IMR-90 (cell line): Measurements from ENCODE around the gene AVPR2. TPM values are rescaled to one million over a fixed set of nuclear protein-coding genes. Genes with fewer than 3 reads are reported as not detected.

Experiments
- ATAC-seq: fragments of 200-7000 bp; cut with Tn5 transposase; 2 replicates; pipeline ENCODE4 v1.9.1; 2020; ENCODE audit warnings: low read depth, mild to moderate bottlenecking, moderate library complexity
- BruUV-seq: library from RNA; stranded (reverse); fragments of 400-500 nt; replicated peaks from 2 replicates; lab custom pipeline; 2021; lab: Mats Ljungman, UMichigan
- CTCF ChIA-PET: fragments of 300-600 bp; formaldehyde crosslinking; extraction: SDS; loops from one replicate; lab custom pipeline; 2021; ENCODE audit warnings: antibody characterized with exemption; lab: Yijun Ruan, JAX
- POLR2A ChIA-PET: fragments of 300-600 bp; sonication (Branson Sonifier 250); formaldehyde crosslinking; loops from one replicate; lab custom pipeline; 2022; ENCODE audit warnings: antibody characterized with exemption; ENCODE audit not compliant: unreplicated experiment; lab: Charles Lee
- DNase-seq: peaks from one replicate; pipeline ENCODE4 v3.0.0; 2013
- H2AFZ ChIP-seq: replicated peaks from 2 replicates; pipeline ENCODE3; 2013; ENCODE audit warnings: low read length, mild to moderate bottlenecking; ENCODE audit not compliant: poor library complexity
- H2AK5ac ChIP-seq: 2 replicates; pipeline ENCODE4 v1.6.1; 2013; ENCODE audit warnings: low read depth, low read length, inconsistent platforms
- H2AK9ac ChIP-seq: replicated peaks from 2 replicates; pipeline ENCODE3; 2013; ENCODE audit warnings: mild to moderate bottlenecking, low read depth, low read length, moderate library complexity; ENCODE audit not compliant: poor library complexity
- H2BK120ac ChIP-seq: 2 replicates; pipeline ENCODE4 v1.6.1; 2013; ENCODE audit warnings: low read depth, low read length, inconsistent platforms
- H2BK15ac ChIP-seq: 3 replicates; pipeline ENCODE4 v1.6.1; 2013; ENCODE audit warnings: low read depth, low read length, inconsistent platforms
- H2BK20ac ChIP-seq: 2 replicates; pipeline ENCODE4 v1.6.1; 2013; ENCODE audit warnings: low read depth, mild to moderate bottlenecking, inconsistent platforms, low read length, moderate library complexity
- H2BK5ac ChIP-seq: 2 replicates; pipeline ENCODE4 v1.6.1; 2013; ENCODE audit warnings: mild to moderate bottlenecking, low read depth, low read length, inconsistent platforms; ENCODE audit not compliant: poor library complexity, severe bottlenecking
- H3K14ac ChIP-seq: replicated peaks from 2 replicates; pipeline ENCODE4 v1.6.1; 2013; ENCODE audit warnings: low read depth, low read length, inconsistent platforms
- H3K18ac ChIP-seq: 2 replicates; pipeline ENCODE4 v1.6.1; 2013; ENCODE audit warnings: low read depth, low read length, control low read depth
- H3K23ac ChIP-seq: 2 replicates; pipeline ENCODE4 v1.6.1; 2013; ENCODE audit warnings: low read depth, low read length, inconsistent platforms
- H3K27ac ChIP-seq: 2 replicates; pipeline ENCODE4 v1.5.1; 2013; ENCODE audit warnings: mild to moderate bottlenecking, control low read depth, low read length; ENCODE audit not compliant: insufficient read depth
- H3K27me3 ChIP-seq: 2 replicates; pipeline ENCODE4 v1.6.1; 2013; ENCODE audit warnings: low read length; ENCODE audit not compliant: control insufficient read depth, insufficient read depth
- H3K36me3 ChIP-seq: 2 replicates; pipeline ENCODE4 v1.6.1; 2013; ENCODE audit warnings: low read length, mixed read lengths; ENCODE audit not compliant: control insufficient read depth, insufficient read depth
- H3K4ac ChIP-seq: 2 replicates; pipeline ENCODE4 v1.6.1; 2013; ENCODE audit warnings: low read depth, low read length, inconsistent platforms
- H3K4me1 ChIP-seq: 2 replicates; pipeline ENCODE4 v1.6.1; 2013; ENCODE audit warnings: low read length, mixed read lengths; ENCODE audit not compliant: control insufficient read depth, insufficient read depth
- H3K4me2 ChIP-seq: 2 replicates; pipeline ENCODE4 v1.6.1; 2013; ENCODE audit warnings: low read depth, mild to moderate bottlenecking, control low read depth, low read length, moderate library complexity
- H3K4me3 ChIP-seq: 2 replicates; pipeline ENCODE4 v1.5.1; 2013; ENCODE audit warnings: low read depth, mild to moderate bottlenecking, control low read depth, low read length, moderate library complexity; ENCODE audit not compliant: insufficient read depth
- H3K56ac ChIP-seq: 2 replicates; pipeline ENCODE4 v1.6.1; 2013; ENCODE audit warnings: low read length, inconsistent platforms; ENCODE audit not compliant: insufficient read depth; ENCODE audit errors: extremely low read depth
- H3K79me1 ChIP-seq, 2 experiments: 2 replicates each; pipeline ENCODE4 v1.6.1; 2013; ENCODE audit warnings: low read length in 2 of 2, inconsistent platforms in 1 of 2, low read depth in 1 of 2
- H3K9ac ChIP-seq: 2 replicates; pipeline ENCODE4 v1.6.1; 2013; ENCODE audit warnings: low read depth, low read length, control low read depth
- H3K9me1 ChIP-seq: 2 replicates; pipeline ENCODE4 v1.6.1; 2013; ENCODE audit warnings: low read length, inconsistent platforms; ENCODE audit not compliant: insufficient read depth
- H3K9me3 ChIP-seq: 2 replicates; pipeline ENCODE4 v1.6.1; 2013; ENCODE audit warnings: low read length; ENCODE audit not compliant: control insufficient read depth, insufficient read depth
- H4K20me1 ChIP-seq: 2 replicates; pipeline ENCODE4 v1.6.1; 2013; ENCODE audit warnings: low read length, inconsistent platforms; ENCODE audit not compliant: insufficient read depth
- H4K5ac ChIP-seq: 2 replicates; pipeline ENCODE4 v1.6.1; 2013; ENCODE audit warnings: mild to moderate bottlenecking, low read depth, low read length, control low read depth
- H4K8ac ChIP-seq, 2 experiments: 2 replicates each; pipeline ENCODE4 v1.6.1; 2013; ENCODE audit warnings: low read depth in 2 of 2, low read length in 2 of 2, control low read depth in 1 of 2, inconsistent platforms in 1 of 2
- H4K91ac ChIP-seq: 2 replicates; pipeline ENCODE4 v1.6.1; 2013; ENCODE audit warnings: low read depth, low read length, inconsistent platforms; ENCODE audit not compliant: insufficient read depth
- BHLHE40 ChIP-seq: fragments of 150-350 bp; IDR thresholded peaks from 2 replicates; pipeline ENCODE4 v1.6.1; 2016; ENCODE audit warnings: mild to moderate bottlenecking, low read depth, low read length
- CEBPB ChIP-seq: IDR thresholded peaks from 2 replicates; pipeline ENCODE4 v1.6.1; 2012; ENCODE audit warnings: low read depth, low read length, improper control_type of control experiment
- CHD1 ChIP-seq: IDR thresholded peaks from 2 replicates; pipeline ENCODE4 v1.6.1; 2012; ENCODE audit warnings: low read depth, low read length, improper control_type of control experiment
- FOS ChIP-seq: fragments of 150-350 bp; IDR thresholded peaks from 2 replicates; pipeline ENCODE4 v1.6.1; 2016; ENCODE audit warnings: low read depth, low read length
- MAFK ChIP-seq: IDR thresholded peaks from 2 replicates; pipeline ENCODE4 v1.6.1; 2012; ENCODE audit warnings: low read depth, low read length, improper control_type of control experiment
- MAZ ChIP-seq: IDR thresholded peaks from 2 replicates; pipeline ENCODE4 v1.6.1; 2012; ENCODE audit warnings: low read depth, mild to moderate bottlenecking, low read length, improper control_type of control experiment, moderate library complexity, borderline replicate concordance
- MXI1 ChIP-seq: IDR thresholded peaks from 2 replicates; pipeline ENCODE4 v1.6.1; 2012; ENCODE audit warnings: low read depth, mild to moderate bottlenecking, low read length, moderate library complexity, borderline replicate concordance
- NFE2L2 ChIP-seq: fragments of 150-350 bp; IDR thresholded peaks from 2 replicates; pipeline ENCODE4 v1.6.1; 2016; ENCODE audit warnings: low read depth, mild to moderate bottlenecking, low read length
- POLR2A ChIP-seq: IDR thresholded peaks from 2 replicates; pipeline ENCODE4 v1.6.1; 2012; ENCODE audit warnings: mild to moderate bottlenecking, low read depth, low read length
- RAD21 ChIP-seq: IDR thresholded peaks from 2 replicates; pipeline ENCODE4 v1.6.1; 2012; ENCODE audit warnings: low read length, improper control_type of control experiment
- RCOR1 ChIP-seq: IDR thresholded peaks from 2 replicates; pipeline ENCODE4 v1.6.1; 2012; ENCODE audit warnings: mild to moderate bottlenecking, low read length, improper control_type of control experiment; ENCODE audit not compliant: insufficient replicate concordance
- RFX5 ChIP-seq: IDR thresholded peaks from 2 replicates; pipeline ENCODE4 v1.8.0; 2012; ENCODE audit warnings: low read depth, mild to moderate bottlenecking, low read length, moderate library complexity
- SMC3 ChIP-seq: fragments of 150-350 bp; IDR thresholded peaks from 2 replicates; pipeline ENCODE4 v1.6.1; 2016; ENCODE audit warnings: low read depth, mild to moderate bottlenecking, antibody characterized with exemption, low read length, moderate library complexity
- WGBS, 2 experiments: methylation state at CpG; one replicate each; pipeline versions ENCODE4 v1.1.5 to v1.1.7; 2013; ENCODE audit warnings: missing lambda C conversion rate in 2 of 2; ENCODE audit not compliant: insufficient read length in 1 of 2; ENCODE audit errors: extremely low coverage in 2 of 2; 5-methylcytosine and 5-hydroxymethylcytosine counted together
- dilution Hi-C: fragments of 300-500 bp; cut with HindIII; formaldehyde crosslinking; loops from one replicate; pipeline ENCODE4 v1.14.3; 2018; ENCODE audit warnings: low sequenced_read_pairs; ENCODE audit not compliant: unreplicated experiment
- in situ Hi-C: fragments of 300-500 bp; cut with MboI; formaldehyde crosslinking; loops from 3 replicates; pipeline ENCODE4 v1.14.3; 2019; ENCODE audit warnings: low sequenced_read_pairs, inconsistent platforms, mixed read lengths
- intact Hi-C: fragments of 100-400 bp; cut with micrococcal nuclease; formaldehyde crosslinking; loops from 2 replicates; pipeline ENCODE4 v1.10.0; 2022
- polyA plus RNA-seq, 3 experiments: library from polyadenylated mRNA; depleted of rRNA; stranded (reverse); fragments of >200 nt; gene quantifications; 2 replicates each; pipeline ENCODE4 v1.2.3, GENCODE V29; 2012; ENCODE audit warnings: low replicate concordance in 1 of 3
- total RNA-seq: library from RNA; depleted of rRNA; stranded (reverse); fragments of >200 nt; gene quantifications from 2 replicates; pipeline ENCODE4 v1.2.3, GENCODE V29; 2012
- TF ChIP-seq, protein P1 (sequence below): conservative IDR thresholded peaks from 2 replicates; pipeline ENCODE4 v1.5.1; 2012; ENCODE audit warnings: mild to moderate bottlenecking, low read depth, low read length, improper control_type of control experiment
- TF ChIP-seq, protein P2 (sequence below): fragments of 150-350 bp; IDR thresholded peaks from 2 replicates; pipeline ENCODE4 v1.6.1; 2017; ENCODE audit warnings: mild to moderate bottlenecking, antibody characterized with exemption, low read length, low read depth
- TF ChIP-seq, protein P3 (sequence below): fragments of 150-350 bp; IDR thresholded peaks from 2 replicates; pipeline ENCODE4 v1.6.1; 2016; ENCODE audit warnings: low read depth, mild to moderate bottlenecking, low read length, moderate library complexity, borderline replicate concordance

Gene AVPR2
- total and polyA plus RNA-seq, 2 of the 4 experiments (the other 2 are of a cell fraction), result not detected

DNA sequence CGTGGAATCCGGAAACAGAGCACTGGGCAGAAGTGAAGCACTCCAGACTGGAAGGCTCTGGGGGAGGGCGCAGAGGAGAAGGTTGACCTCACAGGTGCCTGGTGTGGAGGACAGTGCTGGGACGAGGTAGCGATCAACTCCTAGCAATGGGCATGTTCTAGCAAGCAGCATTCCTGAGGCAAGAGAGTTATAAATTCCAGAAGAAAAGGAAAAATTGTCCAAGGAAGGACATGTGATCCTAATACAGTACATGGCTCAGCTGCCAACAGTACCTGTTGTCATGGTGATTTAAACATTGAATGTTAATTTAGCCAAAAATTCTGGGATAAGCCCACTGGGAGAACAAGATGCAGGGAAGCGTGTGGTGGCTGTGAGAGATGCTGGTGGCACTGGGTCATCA lies 13.4 kb downstream of the AVPR2 start:
- dilution Hi-C loops, result no loop called here

More for the DNA sequence above, 13.4 kb downstream of the AVPR2 start:
- H2AFZ ChIP-seq, result no peak overlapping the region
- H4K20me1 ChIP-seq, result no peaks in the 10 kb centered on the region
- H3K4me1 ChIP-seq, result no peaks in the 10 kb centered on the region
- no peak overlapping the region for H2BK120ac ChIP-seq
- in situ Hi-C loops, result loop anchor here (5.0 to 25.0 kb wide), 2 partner anchors 121 to 956 kb away; no protein-coding TSS in a partner anchor
- no peak overlapping the region for H2AK5ac ChIP-seq
- H4K8ac ChIP-seq, result no peak overlapping the region
- 90% methylated on average over 2 of the region's 6 CpGs; no CpG with 5 or more reads in 1 of the 2 experiments for WGBS, 2 experiments
- no peak overlapping the region for H4K91ac ChIP-seq
- no peak overlapping the region for H3K4me2 ChIP-seq
- no peak overlapping the region for H3K18ac ChIP-seq
- H2BK20ac ChIP-seq, result no peak overlapping the region
- no peak overlapping the region for H3K4ac ChIP-seq
- intact Hi-C loops, result no loop called here
- H3K14ac ChIP-seq, result no peak overlapping the region
- TF ChIP-seq BHLHE40, result no peak
- TF ChIP-seq, protein P1, sequence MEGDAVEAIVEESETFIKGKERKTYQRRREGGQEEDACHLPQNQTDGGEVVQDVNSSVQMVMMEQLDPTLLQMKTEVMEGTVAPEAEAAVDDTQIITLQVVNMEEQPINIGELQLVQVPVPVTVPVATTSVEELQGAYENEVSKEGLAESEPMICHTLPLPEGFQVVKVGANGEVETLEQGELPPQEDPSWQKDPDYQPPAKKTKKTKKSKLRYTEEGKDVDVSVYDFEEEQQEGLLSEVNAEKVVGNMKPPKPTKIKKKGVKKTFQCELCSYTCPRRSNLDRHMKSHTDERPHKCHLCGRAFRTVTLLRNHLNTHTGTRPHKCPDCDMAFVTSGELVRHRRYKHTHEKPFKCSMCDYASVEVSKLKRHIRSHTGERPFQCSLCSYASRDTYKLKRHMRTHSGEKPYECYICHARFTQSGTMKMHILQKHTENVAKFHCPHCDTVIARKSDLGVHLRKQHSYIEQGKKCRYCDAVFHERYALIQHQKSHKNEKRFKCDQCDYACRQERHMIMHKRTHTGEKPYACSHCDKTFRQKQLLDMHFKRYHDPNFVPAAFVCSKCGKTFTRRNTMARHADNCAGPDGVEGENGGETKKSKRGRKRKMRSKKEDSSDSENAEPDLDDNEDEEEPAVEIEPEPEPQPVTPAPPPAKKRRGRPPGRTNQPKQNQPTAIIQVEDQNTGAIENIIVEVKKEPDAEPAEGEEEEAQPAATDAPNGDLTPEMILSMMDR, result no peak
- no peak for TF ChIP-seq RCOR1
- TF ChIP-seq FOS, result no peak
- TF ChIP-seq MXI1, result no peak
- TF ChIP-seq RAD21, result no peak
- TF ChIP-seq, protein P2, sequence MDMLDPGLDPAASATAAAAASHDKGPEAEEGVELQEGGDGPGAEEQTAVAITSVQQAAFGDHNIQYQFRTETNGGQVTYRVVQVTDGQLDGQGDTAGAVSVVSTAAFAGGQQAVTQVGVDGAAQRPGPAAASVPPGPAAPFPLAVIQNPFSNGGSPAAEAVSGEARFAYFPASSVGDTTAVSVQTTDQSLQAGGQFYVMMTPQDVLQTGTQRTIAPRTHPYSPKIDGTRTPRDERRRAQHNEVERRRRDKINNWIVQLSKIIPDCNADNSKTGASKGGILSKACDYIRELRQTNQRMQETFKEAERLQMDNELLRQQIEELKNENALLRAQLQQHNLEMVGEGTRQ, result no peak
- no peak for TF ChIP-seq MAZ
- no peak for TF ChIP-seq POLR2A
- TF ChIP-seq MAFK, result no peak
- TF ChIP-seq NFE2L2, result no peak
- TF ChIP-seq, protein P3, sequence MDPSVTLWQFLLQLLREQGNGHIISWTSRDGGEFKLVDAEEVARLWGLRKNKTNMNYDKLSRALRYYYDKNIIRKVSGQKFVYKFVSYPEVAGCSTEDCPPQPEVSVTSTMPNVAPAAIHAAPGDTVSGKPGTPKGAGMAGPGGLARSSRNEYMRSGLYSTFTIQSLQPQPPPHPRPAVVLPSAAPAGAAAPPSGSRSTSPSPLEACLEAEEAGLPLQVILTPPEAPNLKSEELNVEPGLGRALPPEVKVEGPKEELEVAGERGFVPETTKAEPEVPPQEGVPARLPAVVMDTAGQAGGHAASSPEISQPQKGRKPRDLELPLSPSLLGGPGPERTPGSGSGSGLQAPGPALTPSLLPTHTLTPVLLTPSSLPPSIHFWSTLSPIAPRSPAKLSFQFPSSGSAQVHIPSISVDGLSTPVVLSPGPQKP, result no peak
- TF ChIP-seq CHD1, result no peak
- no peak for TF ChIP-seq RFX5
- TF ChIP-seq SMC3, result no peak
- TF ChIP-seq CEBPB, result no peak
- ChIA-PET CTCF (no interaction called here), POLR2A (no interaction called here)
- no peak overlapping the region for H3K56ac ChIP-seq
- H2AK9ac ChIP-seq, result no peak overlapping the region
- no peaks in the 10 kb centered on the region for H3K9me1 ChIP-seq
- H3K23ac ChIP-seq, result no peak overlapping the region
- no peak overlapping the region for H3K4me3 ChIP-seq
- H3K27ac ChIP-seq, result no peak overlapping the region
- DNase-seq (no peak), ATAC-seq (no peak)
- no peak overlapping the region for H3K9ac ChIP-seq
- H4K5ac ChIP-seq, result no peak overlapping the region
- H2BK15ac ChIP-seq, result no peak overlapping the region
- H3K27me3 ChIP-seq, result peaks cover 21% of the 10 kb centered on the region; the same call in 1 of the 2 replicates
- H2BK5ac ChIP-seq, result no peak overlapping the region
- no peaks in the 10 kb centered on the region; the same call in 1 of the 2 replicates for H3K9me3 ChIP-seq
- H3K79me1 ChIP-seq, result no peaks in the 10 kb centered on the region
- BruUV-seq, result no TSS peak
- no peaks in the 10 kb centered on the region for H3K36me3 ChIP-seq
